ENCODE data around the gene USF2. TPM values are rescaled to one million over a fixed set of nuclear protein-coding genes. Genes with fewer than 3 reads are reported as not detected.
A peak's percentile ranks its signal among the peaks of the same experiment; 100 is the strongest.

Gene USF2
- total and polyA plus RNA-seq, 4 donors = 85.3 to 148 (median 104) TPM

DNA sequence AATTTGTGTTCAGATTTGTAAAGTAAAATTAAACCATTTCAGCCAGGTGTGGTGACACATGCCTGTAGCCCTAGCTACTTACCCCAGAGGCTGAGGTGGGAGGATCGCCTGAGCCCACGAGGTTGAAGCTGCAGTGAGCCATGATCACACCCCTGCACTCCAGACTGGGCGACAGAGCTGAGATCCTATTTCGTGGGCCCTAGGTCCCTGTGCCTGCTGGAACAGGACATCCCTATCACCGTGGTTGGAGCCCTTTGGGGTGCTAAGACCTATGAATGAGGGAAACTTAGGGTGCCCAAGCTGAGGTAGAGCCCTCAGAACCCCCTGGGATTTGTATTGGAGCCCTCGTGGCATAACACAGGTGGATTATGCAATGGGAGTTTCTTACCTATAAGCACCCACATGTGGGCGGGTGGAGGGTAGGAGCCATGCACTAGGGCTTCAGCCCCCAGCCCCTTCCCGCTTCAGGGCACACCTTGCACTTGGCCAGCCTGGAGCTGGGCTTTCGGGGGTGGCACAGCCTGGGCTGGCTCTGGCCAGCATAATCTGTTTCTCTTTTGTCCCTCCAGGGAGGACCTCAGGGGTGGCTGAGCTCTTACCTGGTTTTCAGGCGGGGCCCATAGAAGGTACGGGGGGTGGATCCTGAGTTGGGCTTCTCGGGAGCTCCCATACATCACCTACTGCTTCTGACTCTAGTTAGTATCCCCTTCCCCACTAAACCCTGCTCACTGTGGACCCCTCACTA is 7.2 kb upstream of the USF2 start:
- no peak overlapping the region for H3K27ac ChIP-seq (ENCODE audit: low read depth in 1 of 2, low read length in 2 of 2)
- no peak overlapping the region for H3K4me3 ChIP-seq (ENCODE audit: low read length in 2 of 2)
- peak; percentile 29 to 47 for DNase-seq
- H3K27me3 ChIP-seq (ENCODE audit: control insufficient read depth in 1 of 2, insufficient read depth in 2 of 2, low read length in 1 of 2) = no peaks in the 10 kb centered on the region
- H3K36me3 ChIP-seq (ENCODE audit: control insufficient read depth in 1 of 2, insufficient read depth in 2 of 2, low read length in 1 of 2) = no peaks in the 10 kb centered on the region
- H3K9me3 ChIP-seq (ENCODE audit: control insufficient read depth, low read length) = no peaks in the 10 kb centered on the region
- ATAC-seq (ENCODE audit: low FRiP score) = no peak
- intact Hi-C loops (cut with DNase I) = loop anchor here (10.0 kb wide), 2 partner anchors 117 to 1887 kb away; partner anchors contain the start of genes CEBPG (in 1 of the 2) and FXYD7 (in 1 of the 2)
- 73 to 74% methylated on average over 12 of the region's 12 CpGs for WGBS, 2 donors
- H3K4me1 ChIP-seq (ENCODE audit: control insufficient read depth in 1 of 2, insufficient read depth in 2 of 2, low read length in 2 of 2) = no peaks in the 10 kb centered on the region

DNA sequence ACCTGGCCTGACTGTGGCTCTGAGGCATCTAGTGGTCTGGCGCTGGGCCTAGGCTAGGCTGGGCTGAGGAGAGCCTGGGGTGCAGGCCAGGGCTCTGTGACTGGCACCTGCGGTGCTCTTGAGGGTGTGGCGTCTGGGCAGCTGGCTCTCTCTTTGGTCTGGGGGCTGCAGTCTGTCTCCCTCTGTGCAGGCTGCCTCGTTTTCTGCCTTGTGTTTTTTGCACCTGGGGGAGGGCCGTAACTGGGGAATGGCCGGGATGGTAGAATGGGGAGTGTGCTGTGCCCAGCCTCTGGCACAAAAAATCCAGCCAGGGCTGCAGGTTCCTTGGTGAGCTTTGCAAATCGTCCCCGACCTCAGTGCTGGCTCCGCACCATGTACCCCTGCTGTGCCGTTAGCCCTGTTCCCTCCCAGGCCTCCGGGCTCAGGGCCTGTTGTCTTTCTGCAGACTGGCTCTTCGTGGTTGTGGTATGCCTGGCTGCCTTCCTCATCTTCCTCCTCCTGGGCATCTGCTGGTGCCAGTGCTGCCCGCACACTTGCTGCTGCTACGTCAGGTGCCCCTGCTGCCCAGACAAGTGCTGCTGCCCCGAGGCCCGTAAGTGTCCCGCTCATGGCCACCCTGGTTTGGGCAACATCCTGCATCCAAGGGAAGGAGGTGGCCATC is 6.5 kb upstream of the USF2 start:
- H3K27ac ChIP-seq (ENCODE audit: low read depth in 1 of 2, low read length in 2 of 2) = no peak overlapping the region
- ATAC-seq (ENCODE audit: low FRiP score) (no peak), DNase-seq (peak; percentile 39 to 53)
- intact Hi-C loops (cut with DNase I) = loop anchor here (10.0 kb wide), 2 partner anchors 117 to 1887 kb away; partner anchors contain the start of genes CEBPG (in 1 of the 2) and FXYD7 (in 1 of the 2)
- H3K27me3 ChIP-seq (ENCODE audit: control insufficient read depth in 1 of 2, insufficient read depth in 2 of 2, low read length in 1 of 2) = no peaks in the 10 kb centered on the region
- WGBS, 2 donors = 59 to 60% methylated on average over 17 of the region's 17 CpGs
- H3K4me1 ChIP-seq (ENCODE audit: control insufficient read depth in 1 of 2, insufficient read depth in 2 of 2, low read length in 2 of 2) = no peaks in the 10 kb centered on the region
- no peak overlapping the region for H3K4me3 ChIP-seq (ENCODE audit: low read length in 2 of 2)
- H3K36me3 ChIP-seq (ENCODE audit: control insufficient read depth in 1 of 2, insufficient read depth in 2 of 2, low read length in 1 of 2) = no peaks in the 10 kb centered on the region
- no peaks in the 10 kb centered on the region for H3K9me3 ChIP-seq (ENCODE audit: control insufficient read depth, low read length)

DNA sequence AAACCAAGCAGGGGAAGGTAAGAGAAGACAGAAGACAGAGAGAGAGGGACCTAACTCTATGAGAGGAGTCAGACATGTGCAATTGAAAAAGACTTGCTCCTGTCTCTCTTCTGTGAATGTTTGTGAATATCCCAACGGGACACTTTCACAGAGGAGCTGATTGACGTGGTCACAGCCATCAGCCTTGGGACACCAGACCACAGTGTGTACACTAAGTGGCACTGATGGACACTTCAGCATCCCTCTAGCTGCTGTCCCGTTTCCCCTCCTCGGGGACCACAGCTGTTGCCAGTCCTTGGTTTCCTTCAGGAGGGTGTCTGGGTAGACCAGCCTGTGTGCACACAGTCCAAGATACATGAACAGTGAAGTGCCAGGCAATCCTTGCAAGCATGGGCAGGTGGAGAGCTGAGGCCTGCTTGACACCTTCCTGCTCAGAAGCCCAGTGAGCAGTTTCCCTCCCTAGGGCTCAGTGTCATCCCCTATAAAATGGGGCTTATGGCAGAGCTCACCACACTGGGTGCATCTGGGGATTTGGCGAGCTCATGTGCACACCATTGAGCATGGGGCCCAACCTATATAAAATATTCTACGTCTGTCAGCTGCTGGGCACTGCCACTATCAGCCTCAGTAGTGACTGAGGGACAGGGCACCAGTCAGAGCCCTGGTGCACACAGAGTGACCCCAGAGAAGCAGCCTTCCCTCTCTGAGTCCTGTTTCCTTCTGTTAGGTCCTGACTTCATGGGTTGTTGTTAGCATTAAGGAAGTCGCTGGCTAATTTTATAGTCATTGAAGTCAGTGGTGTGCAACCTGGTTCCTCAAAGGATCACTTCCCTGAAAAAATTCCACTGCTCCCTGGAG is 4.3 kb upstream of the USF2 start:
- peak; percentile 40 to 44 for DNase-seq

DNA sequence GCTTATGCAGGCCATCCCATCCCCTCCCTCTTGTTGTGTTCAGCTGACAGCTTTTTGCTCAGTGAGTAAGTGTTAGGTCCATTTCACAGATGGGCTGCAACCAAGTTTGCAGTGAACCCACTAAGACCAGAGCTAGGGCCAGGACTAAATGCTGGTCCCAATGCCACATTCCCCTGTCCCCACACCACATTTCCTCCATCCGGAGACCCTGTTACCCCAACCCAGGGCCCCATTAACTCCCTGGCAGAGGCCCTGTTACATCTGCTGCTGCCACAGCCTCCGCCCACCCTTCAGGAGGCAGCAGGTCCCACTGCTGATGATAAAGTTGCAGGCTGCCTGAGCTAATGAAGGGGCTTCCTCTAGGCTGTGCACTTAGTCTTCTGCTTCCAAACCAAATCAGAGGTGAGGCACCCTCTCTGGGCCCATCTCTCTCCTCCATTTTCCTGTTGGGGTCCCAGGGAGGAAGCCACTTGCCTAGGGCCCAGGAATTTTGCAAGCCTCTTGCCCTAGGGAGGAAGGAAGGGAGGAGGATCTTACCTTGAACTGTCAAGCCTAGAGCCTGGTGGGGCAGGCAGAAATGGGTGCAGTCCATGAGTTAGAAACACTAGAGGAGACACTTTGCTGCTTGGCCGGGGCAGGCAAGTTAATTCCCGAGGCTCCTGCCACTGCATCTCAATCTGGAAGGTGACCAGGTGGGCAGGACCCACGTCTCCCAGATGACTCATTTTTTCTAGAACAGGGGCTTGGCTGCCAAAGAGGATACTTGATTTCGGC is 3.4 kb upstream of the USF2 start:
- intact Hi-C loops (cut with DNase I) = loop anchor here (5.0 to 10.0 kb wide), 3 partner anchors 113 to 1891 kb away; partner anchors contain the start of genes CEBPG (in 1 of the 2), FXYD5 (in 1 of the 2) and FXYD7 (in 1 of the 2)
- Histone ChIP-seq H3K27me3 (ENCODE audit: control insufficient read depth in 1 of 2, insufficient read depth in 2 of 2, low read length in 1 of 2) (no peaks in the 10 kb centered on the region), H3K4me3 (ENCODE audit: low read length in 2 of 2) (no peak overlapping the region), H3K36me3 (ENCODE audit: control insufficient read depth in 1 of 2, insufficient read depth in 2 of 2, low read length in 1 of 2) (no peaks in the 10 kb centered on the region), H3K27ac (ENCODE audit: low read depth in 1 of 2, low read length in 2 of 2) (no peak overlapping the region), H3K9me3 (ENCODE audit: control insufficient read depth, low read length) (no peaks in the 10 kb centered on the region), H3K4me1 (ENCODE audit: control insufficient read depth in 1 of 2, insufficient read depth in 2 of 2, low read length in 2 of 2) (no peaks in the 10 kb centered on the region)
- WGBS, 2 donors = 35% methylated on average over 6 of the region's 6 CpGs
- ATAC-seq (ENCODE audit: low FRiP score) (no peak), DNase-seq (peak; percentile 43 to 64)

More for the DNA sequence above, 4.3 kb upstream of the USF2 start:
- Histone ChIP-seq H3K36me3 (ENCODE audit: control insufficient read depth in 1 of 2, insufficient read depth in 2 of 2, low read length in 1 of 2) (no peaks in the 10 kb centered on the region), H3K27ac (ENCODE audit: low read depth in 1 of 2, low read length in 2 of 2) (no peak overlapping the region), H3K9me3 (ENCODE audit: control insufficient read depth, low read length) (no peaks in the 10 kb centered on the region), H3K4me1 (ENCODE audit: control insufficient read depth in 1 of 2, insufficient read depth in 2 of 2, low read length in 2 of 2) (no peaks in the 10 kb centered on the region), H3K27me3 (ENCODE audit: control insufficient read depth in 1 of 2, insufficient read depth in 2 of 2, low read length in 1 of 2) (no peaks in the 10 kb centered on the region), H3K4me3 (ENCODE audit: low read length in 2 of 2) (no peak overlapping the region)
- no peak for ATAC-seq (ENCODE audit: low FRiP score)
- 69 to 72% methylated on average over 7 of the region's 7 CpGs for whole genome bisulfite sequencing, 2 donors
- intact Hi-C loops (cut with DNase I) = loop anchor here (5.0 to 10.0 kb wide), 3 partner anchors 112 to 1890 kb away; partner anchors contain the start of genes CEBPG (in 1 of the 2), FXYD5 (in 1 of the 2) and FXYD7 (in 1 of the 2)

DNA sequence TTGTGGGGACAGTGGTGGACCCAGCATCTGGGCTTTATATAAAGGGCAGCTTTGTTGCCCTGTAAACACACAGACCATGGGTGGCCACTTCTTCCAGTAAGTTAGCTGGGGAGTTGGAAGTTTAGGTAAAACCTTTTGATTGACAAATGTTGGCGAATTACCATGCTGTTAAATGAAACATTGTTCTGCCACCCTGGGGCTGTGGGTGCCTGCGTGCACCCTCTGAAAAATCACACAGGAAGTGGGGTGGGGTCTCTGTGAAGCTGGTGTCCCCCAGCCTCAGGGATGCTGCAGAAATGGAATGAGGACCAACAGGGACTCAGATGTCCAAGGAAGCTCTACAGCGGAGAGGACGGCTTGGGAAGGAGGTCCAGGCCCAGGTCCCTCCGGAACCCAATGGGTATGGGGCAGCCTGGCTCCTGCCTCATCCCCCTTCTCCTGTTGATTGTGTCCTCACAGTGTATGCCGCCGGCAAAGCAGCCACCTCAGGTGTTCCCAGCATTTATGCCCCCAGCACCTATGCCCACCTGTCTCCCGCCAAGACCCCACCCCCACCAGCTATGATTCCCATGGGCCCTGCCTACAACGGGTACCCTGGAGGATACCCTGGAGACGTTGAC is 2.8 kb upstream of the USF2 start:
- 83 to 87% methylated on average over 10 of the region's 10 CpGs for WGBS, 2 donors

GRCh38 chr19:35266520-35267352 is 2.0 kb upstream of the USF2 start:
- H3K4me3 ChIP-seq (ENCODE audit: low read length in 2 of 2) = peak overlapping the region; percentile 42 to 80
- ATAC-seq (ENCODE audit: low FRiP score) (peak; percentile 24), DNase-seq (peak; percentile 69 to 82)
- H3K9me3 ChIP-seq (ENCODE audit: control insufficient read depth, low read length) = no peaks in the 10 kb centered on the region
- H3K4me1 ChIP-seq (ENCODE audit: control insufficient read depth in 1 of 2, insufficient read depth in 2 of 2, low read length in 2 of 2) = no peaks in the 10 kb centered on the region
- H3K27ac ChIP-seq (ENCODE audit: low read depth in 1 of 2, low read length in 2 of 2) = no peak overlapping the region
- WGBS, 2 donors = 35 to 36% methylated on average over 35 to 39 of the region's 39 CpGs
- H3K27me3 ChIP-seq (ENCODE audit: control insufficient read depth in 1 of 2, insufficient read depth in 2 of 2, low read length in 1 of 2) = no peaks in the 10 kb centered on the region
- intact Hi-C loops (cut with DNase I) = loop anchor here (5.0 to 10.0 kb wide), 3 partner anchors 114 to 1892 kb away; partner anchors contain the start of genes CEBPG (in 1 of the 2), FXYD5 (in 1 of the 2) and FXYD7 (in 1 of the 2)
- H3K36me3 ChIP-seq (ENCODE audit: control insufficient read depth in 1 of 2, insufficient read depth in 2 of 2, low read length in 1 of 2) = peaks cover 0 to 2% of the 10 kb centered on the region in 2 donors

More for the DNA sequence above, 2.8 kb upstream of the USF2 start:
- Histone ChIP-seq H3K27me3 (ENCODE audit: control insufficient read depth in 1 of 2, insufficient read depth in 2 of 2, low read length in 1 of 2) (no peaks in the 10 kb centered on the region), H3K4me1 (ENCODE audit: control insufficient read depth in 1 of 2, insufficient read depth in 2 of 2, low read length in 2 of 2) (no peaks in the 10 kb centered on the region), H3K4me3 (ENCODE audit: low read length in 2 of 2) (no peak overlapping the region), H3K27ac (ENCODE audit: low read depth in 1 of 2, low read length in 2 of 2) (no peak overlapping the region), H3K9me3 (ENCODE audit: control insufficient read depth, low read length) (no peaks in the 10 kb centered on the region), H3K36me3 (ENCODE audit: control insufficient read depth in 1 of 2, insufficient read depth in 2 of 2, low read length in 1 of 2) (peaks cover 0 to under 1% of the 10 kb centered on the region in 2 donors)
- intact Hi-C loops (cut with DNase I) = loop anchor here (5.0 to 10.0 kb wide), 3 partner anchors 114 to 1891 kb away; partner anchors contain the start of genes CEBPG (in 1 of the 2), FXYD5 (in 1 of the 2) and FXYD7 (in 1 of the 2)
- DNase-seq (peak; percentile 48 to 69), ATAC-seq (ENCODE audit: low FRiP score) (no peak)

DNA sequence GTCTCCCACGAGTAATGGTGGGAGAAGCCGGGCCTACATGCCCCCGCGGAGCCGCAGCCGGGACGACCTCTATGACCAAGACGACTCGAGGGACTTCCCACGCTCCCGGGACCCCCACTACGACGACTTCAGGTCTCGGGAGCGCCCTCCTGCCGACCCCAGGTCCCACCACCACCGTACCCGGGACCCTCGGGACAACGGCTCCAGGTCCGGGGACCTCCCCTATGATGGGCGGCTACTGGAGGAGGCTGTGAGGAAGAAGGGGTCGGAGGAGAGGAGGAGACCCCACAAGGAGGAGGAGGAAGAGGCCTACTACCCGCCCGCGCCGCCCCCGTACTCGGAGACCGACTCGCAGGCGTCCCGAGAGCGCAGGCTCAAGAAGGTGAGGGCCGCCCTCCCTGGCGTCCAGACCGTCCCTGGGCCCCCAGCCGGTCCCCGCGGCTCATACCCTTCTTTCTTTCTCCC is 1.4 kb upstream of the USF2 start:
- Histone ChIP-seq H3K4me3 (ENCODE audit: low read length in 2 of 2) (peak overlapping the region; percentile 42 to 80), H3K36me3 (ENCODE audit: control insufficient read depth in 1 of 2, insufficient read depth in 2 of 2, low read length in 1 of 2) (peaks cover 0 to 4% of the 10 kb centered on the region in 2 donors), H3K9me3 (ENCODE audit: control insufficient read depth, low read length) (no peaks in the 10 kb centered on the region), H3K27ac (ENCODE audit: low read depth in 1 of 2, low read length in 2 of 2) (peak overlapping the region; percentile 28 to 77), H3K4me1 (ENCODE audit: control insufficient read depth in 1 of 2, insufficient read depth in 2 of 2, low read length in 2 of 2) (no peaks in the 10 kb centered on the region), H3K27me3 (ENCODE audit: control insufficient read depth in 1 of 2, insufficient read depth in 2 of 2, low read length in 1 of 2) (no peaks in the 10 kb centered on the region)
- peak in 1 of 2 donors; percentile 87 for DNase-seq
- 1% methylated on average over 34 to 40 of the region's 40 CpGs for WGBS, 2 donors
- peak; percentile 58 for ATAC-seq (ENCODE audit: low FRiP score)
- intact Hi-C loops (cut with DNase I) = loop anchor here (5.0 to 10.0 kb wide), 3 partner anchors 115 to 1893 kb away; partner anchors contain the start of genes CEBPG (in 1 of the 2), FXYD5 (in 1 of the 2) and FXYD7 (in 1 of the 2)

All from aorta (tissue), 5 donors.